HG02798 (cell line): ENCODE results near the gene LUZP2.

Experiments used
- ATAC-seq: cut with Tn5 transposase; IDR thresholded peaks from one replicate; pipeline ENCODE4 v1.9.1; 2021; ENCODE audit warnings: mild to moderate bottlenecking; ENCODE audit not compliant: unreplicated experiment, poor library complexity

The LUZP2 gene

DNA sequence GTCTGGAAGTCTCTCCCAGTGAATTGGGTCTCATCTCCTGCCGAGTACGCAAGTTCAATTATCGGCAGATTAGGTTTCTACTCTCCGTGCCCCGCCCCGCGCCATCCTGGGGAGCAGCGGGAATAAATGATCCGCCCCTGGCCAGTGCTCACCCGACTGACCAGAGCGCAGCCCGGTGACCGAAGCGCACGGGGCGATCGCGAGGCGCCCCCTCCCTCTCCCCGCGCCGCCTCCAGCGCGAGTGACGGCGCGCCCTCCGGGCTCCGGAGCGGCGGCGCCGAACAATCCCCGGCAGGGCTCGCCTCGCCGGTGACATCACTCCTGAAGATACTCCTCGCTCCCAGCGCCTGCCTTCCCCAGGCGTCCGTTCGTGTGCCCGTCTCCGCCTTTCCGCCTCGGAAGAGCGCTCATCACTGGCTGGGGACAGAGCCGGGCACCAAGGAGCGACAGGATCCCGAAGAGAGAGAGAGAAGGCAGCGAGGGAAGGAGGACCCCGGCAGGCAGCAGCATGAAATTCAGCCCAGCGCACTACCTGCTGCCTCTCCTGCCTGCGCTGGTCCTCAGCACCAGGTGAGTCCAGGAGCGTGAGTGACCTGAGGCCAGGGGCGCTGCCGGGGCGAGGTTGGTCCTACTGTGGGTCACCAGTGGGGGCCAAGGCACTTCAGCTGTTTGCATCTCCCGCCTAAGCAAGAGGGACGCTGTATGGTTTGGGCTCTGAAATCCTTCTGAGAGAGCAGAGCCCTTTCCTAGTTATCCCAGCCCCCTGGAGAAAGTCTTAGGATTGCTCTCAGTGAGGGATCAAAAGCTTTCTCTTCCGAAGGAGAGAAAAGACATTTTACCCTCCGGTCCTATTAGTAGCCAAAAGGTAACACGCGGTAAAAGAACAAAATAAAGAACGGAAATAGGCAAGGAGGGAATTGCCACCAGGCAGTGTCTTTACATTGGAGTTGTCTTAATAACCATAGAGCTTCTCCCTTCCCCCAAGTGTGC lies at the start of gene LUZP2:
Gene LUZP2, plus strand, starts transcription at position 318 of the 990 bp plus-strand sequence.
- no peak for ATAC-seq

DNA sequence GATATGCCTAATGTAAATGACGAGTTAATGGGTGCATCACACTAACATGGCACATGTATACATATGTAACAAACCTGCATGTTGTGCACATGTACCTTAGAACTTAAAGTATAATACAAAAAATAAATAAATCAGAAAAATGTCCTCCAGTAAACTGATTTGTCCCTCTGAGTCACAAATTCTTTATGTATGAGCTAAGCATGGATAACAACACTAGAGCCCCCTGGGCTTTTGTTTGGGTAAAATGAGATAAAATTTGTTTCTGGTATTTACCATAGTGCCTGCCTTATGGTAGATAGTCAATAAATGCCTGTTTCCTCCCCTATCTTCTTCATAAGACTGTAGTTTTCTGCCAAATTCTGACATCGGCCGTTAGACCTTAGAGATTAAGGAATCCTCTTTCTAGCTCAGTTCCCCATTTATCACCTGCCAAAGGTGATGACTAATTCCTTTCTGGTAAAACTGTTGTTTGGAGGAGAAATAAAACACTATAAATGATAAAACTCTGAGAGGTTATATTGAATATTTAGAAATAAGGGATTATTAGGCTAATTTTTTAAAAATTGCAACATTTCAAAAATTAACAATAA lies 43.6 kb upstream of the LUZP2 start:
- no peak for ATAC-seq

DNA sequence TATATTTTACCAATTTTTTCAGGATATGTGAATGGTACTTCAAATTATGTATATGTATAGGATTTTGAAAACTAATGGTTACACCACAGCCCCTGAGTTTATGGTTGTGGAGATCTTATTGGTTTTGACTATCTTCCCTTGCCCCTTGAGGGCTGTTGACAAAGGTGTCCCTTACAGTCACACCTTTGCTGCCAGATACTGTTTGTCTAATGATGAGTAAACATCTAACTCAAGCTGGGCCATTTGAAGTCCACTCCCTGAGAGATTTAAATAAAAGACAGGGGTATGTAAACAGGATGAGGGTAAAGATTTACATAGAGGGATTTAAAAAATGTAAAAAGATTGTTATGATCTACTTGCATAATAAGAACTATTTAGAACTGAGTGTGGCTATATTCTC lies 38.9 kb upstream of the LUZP2 start:
- ATAC-seq: no peak

DNA sequence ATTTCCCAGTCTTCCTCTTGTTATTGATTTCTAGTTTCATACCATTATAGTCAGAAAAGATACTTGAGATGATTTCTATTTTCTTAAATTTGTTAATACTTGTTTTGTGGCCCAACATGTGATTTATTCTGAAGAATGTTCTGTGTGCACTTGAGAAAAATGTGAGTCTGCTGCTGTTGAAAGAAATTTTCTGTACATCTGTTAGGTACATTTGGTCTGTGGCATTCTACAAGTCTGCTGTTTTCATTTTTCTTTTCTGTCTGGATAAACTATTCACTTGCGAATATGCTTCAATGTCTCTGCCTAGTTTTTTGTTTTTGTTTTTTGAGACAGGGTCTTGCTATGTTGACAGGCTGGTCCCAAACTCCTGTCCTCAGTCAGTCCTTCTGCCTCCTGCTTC lies 26.4 kb upstream of the LUZP2 start:
- no peak for ATAC-seq

DNA sequence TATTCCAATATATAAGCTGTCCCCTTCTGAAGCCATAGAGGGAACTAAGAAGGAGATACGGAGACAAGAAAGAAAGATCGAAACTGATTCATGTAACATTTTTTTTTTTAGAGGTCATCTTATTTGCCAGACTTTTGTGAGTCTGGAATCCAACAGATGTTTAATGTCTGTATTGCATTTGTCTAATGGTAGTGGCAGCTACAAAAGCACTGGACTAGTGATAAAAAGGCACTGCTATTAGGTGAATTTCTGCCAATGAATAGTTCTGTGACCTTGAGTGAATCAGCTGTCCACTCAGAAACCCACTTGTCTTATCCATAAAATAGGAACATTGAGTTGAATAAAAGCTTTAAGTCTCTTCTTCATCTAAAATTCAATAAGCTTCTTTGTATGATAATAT lies 25.8 kb upstream of the LUZP2 start:
- ATAC-seq: no peak

DNA sequence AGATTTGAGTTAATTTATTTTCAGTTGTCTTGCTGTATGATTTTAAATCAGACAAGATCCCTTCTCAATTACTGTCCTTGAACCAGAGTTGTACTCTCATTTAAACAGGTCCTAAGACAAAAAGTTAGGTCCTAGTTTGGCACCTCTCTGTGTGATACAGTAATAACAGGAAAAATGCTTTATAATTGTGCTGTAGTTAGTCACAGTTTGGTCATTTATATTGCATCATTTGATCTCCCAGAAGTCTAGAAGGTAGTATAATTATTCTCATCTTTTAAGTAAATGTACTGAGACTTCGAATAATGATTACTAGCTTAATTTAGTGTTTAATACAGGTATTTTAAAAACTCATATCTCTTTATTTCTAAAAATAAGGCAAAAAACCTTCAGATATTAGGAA lies 18.1 kb upstream of the LUZP2 start:
- no peak for ATAC-seq

DNA sequence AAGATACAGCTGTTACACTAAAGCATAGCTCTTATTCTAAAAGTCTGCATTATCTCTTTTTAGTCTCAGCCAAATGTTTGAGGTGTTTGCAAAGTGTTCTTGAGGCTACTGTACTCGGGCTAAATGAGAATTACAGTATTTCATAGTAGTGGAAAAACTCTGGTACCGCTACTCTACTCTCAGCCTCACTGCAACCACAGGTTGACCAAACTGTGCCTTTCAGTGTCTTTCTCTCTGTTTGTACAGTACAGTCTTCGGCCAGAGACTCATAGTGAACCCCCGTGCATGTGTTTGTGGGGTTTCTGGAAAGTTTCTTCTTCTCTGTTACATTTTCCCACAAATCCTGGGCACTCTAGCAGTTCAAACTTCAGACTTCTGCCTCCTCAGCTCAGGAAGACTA lies 7.4 kb upstream of the LUZP2 start:
- no peak for ATAC-seq

DNA sequence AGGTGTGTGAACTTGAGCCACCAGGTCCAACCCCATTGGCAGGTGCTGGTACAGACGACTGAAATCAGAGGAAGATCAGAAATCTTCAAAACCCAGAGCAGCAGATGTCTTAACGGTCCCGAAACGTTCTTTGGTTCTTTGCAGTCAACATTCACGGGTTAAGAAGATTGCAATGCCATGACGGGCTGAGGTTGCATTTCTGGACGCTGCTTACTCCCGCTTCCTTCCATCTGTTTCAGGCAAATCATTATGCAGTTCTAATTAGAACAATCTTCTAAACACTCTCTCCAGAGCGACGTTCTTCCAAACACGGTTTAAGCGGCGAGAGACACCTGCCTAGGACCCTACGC lies 492 bp upstream of the LUZP2 start:
- no peak for ATAC-seq

DNA sequence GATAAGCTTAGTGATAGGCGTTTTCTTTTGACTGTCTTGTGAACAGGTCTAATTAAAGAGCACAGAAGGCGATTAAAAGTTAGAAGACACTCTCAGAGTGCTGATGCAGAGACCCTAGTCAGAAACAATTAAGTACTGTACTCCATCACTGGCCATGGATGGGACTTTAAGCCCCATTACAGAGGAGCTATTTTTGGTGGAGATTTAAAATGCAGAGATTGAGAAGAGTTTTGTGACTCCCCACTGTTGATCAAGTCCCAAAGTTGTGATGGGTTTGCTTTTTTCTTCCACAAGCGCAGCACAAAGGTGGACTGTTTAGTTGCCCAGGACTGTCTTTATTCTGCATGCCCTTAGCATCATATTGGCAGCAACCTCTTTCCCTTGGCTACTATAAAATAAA lies 978 bp downstream of the LUZP2 start:
- no peak for ATAC-seq

DNA sequence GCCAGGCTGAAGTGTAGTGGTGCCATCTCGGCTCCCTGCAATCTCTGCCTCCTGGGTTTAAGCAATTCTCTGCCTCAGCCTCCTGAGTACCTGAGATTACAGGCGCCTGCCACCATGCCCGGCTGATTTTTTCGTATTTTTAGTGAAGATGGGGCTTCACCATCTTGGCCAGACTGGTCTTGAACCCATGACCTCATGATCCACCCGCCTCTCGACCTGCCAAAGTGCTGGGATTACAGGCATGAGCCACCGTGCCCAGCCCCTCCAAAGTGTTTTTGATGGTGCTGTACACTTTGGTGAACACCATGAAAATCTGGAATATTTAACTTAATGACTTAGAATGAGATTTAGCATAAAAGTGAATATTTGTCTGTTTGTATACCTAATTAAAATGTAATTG lies 5.6 kb downstream of the LUZP2 start:
- ATAC-seq: no peak

DNA sequence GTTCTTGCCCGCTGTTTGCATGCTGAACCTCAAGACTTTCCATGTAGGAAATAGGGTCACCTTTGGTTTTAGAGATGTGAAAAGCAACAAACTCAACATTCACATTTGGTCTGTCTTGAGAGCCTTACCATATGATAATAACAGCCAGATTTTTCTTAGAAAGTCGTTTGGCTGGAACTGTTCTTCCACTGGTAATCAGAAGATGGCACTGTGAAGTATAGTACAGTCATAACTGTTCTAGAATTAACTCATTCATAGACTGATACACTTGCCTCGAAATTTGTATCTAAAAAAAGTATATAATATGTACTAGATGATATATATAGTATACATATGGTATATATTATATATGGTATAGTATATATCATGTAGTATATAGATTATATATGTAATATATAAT lies 12.3 kb downstream of the LUZP2 start:
- no peak for ATAC-seq

DNA sequence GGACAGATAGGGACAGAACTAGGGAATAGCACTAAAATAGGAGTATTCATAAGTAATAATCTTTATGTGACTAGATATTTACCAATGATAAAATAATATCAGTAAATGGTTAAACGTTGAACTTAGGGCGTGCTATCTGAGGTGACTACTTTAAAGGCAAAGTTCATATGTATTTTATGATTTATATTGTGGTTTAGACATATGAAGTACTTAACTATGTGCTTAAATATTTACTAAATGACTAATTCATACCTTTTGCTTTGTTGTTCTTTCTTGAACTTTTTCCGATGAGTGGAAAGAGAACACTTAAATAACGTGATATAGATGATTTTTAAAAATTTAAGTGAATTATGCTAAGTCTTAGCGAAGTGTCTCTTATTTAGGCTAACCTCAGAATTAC lies 14.7 kb downstream of the LUZP2 start:
- no peak for ATAC-seq

DNA sequence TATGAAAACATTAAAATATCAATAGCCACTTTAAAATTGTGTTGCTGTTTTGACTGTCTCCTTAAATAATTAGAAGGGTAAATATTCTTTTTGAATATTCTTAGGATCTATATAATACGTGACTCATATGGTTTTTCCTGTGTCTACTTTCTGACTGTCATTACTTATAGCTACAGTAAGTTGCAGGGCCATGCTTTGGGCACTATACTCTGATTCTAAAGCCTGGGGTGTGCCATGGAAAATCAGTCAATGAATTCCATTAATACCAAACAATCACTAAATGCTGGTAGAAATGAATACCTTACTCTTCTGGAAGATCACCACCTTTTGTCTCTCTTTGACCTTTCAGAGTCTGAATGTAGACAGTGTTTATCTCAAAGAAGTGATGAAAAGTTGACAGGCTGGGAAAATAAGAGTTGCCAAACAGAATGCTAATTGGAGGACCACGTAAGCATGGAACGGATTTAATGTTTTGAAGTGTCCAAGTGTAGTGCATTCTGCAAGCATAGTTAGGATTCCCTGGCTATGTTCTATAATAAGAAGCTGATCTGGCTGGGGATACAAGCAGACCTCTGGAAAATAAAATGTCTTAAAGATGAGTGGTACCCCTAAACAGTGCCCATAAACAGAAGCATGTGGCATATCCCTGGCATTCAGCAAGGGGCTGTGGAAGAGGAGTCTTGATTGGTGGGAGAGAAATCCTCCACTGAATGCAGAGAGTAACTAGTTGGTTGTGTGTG lies 16.8 kb downstream of the LUZP2 start:
- ATAC-seq: no peak

DNA sequence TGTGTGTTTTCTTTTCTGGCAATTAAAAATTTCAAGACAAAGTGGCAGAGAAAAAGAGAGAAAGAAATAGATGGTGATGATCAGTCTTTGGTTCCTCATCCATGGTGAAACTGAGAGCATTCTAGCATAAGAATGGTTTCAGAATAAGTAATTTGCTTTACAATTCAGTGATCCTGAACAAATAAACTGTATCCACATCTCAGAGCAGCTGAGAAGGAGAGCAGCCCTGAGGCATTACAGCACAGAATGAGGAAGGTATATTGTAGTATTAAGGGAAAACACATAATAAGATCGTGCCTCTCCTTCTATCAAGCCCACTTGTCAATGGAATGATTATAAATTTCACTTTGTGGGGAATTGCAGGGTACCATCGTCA lies 17.4 kb downstream of the LUZP2 start:
- ATAC-seq: peak; percentile 62

DNA sequence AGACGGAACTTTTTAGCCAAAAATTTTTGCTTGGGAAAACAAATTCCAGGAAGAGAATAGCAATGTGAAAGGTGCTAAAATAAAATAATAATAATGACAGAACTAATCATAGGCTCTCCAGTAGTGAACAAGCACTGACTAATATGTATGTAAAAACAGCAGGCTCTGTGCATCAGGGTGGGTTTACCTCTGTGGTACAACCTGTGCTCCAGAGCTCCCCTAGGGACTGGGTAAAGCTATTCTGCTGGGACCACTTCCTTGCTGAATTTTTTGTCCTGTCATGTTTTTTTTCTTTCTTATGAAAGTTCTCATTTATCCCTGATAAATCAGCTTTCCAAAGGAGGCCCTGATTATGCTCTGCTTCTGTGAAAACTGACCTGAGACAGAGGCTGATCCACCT lies 18.8 kb downstream of the LUZP2 start:
- no peak for ATAC-seq

DNA sequence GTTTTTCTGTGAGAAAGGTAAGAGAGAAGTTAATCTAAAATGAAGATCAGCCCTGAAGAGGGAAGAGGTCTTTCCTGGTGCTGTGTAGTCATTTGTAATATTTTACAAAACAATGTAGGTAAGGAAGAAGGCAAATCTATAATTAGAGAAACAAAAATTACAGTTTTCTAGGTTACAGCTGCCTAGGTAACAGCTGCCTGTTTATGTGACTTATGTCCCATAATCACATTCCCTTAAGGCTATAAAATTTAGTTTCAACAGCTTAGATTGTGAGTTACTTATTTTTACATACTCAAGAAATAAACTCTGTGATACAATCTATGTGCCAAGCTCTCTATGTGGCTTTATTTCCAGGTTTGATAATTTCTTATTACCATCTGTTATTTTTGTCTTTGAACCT lies 19.8 kb downstream of the LUZP2 start:
- no peak for ATAC-seq

DNA sequence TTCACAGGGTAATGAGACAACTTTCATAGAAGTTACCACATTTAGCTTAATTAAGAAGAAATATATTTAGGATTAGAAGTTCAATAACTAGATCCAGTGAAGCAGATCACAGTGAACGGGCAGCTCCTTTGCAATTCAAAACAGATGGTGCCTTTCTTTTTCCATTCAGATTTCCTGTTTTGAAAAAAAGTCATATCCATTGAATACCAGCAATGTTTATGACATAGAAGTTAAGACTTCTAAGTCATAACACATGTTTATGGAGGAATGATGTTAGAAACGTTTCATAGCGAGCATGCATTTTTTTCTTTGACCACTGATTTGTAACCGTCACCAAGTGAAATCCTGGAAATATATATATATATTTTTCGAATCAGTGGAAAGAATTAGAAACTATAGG lies 24.7 kb downstream of the LUZP2 start:
- ATAC-seq: no peak

DNA sequence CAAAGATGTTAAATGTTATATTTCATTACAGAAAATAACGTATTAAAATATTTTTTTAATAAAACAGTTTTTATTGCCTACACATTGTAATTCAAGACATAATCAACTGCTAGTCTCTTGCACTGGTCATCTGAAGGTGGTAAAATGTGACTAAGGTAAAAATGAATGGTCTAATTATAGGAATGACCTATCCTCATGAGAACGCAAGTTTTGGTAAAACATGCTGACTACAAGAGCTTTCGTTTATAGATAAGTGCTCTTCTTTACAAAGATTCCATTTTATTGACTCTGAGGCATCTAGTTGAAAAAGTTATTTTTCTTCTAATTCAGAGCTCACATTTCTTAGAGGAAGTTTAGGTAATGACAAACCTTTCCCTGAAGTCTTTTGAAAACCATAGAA lies 27.3 kb downstream of the LUZP2 start:
- no peak for ATAC-seq

DNA sequence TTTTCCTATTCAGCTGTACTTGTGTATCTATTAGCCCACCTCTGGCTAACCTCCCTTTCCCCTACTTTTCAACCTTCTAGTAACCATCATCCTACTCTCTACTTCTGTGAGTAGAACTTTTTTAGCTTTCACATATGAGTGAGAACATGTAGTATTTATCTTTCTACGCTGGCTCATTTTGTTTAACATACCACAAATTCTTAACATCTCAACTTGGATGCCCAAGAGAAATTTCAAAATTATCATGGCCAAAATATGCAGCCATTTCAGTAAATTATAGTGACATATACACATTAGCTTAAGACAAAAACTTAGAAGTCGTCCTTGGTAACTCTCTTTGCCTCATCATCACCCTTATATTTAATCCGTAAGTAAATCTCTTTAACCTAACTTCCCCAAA lies 34.7 kb downstream of the LUZP2 start:
- ATAC-seq: no peak

DNA sequence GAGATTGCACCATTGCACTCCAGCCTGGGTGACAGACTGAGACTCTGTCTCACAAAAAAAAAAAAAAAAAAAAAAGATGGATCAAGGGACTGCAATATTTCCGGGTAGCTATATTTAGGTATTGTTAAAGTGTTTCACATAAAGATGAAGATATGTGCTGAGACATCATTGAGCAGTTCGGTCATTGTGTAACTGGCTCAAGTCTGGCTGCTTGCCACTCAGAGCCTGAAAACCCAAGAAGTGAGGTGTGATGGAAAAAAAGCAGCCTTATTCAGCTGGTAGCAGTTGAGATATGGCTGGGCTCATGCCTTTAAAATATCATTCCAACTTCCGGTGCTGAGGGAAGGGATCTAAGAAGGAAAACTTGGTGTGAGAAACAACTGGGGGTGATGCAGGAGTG lies 46.9 kb downstream of the LUZP2 start:
- ATAC-seq: no peak

DNA sequence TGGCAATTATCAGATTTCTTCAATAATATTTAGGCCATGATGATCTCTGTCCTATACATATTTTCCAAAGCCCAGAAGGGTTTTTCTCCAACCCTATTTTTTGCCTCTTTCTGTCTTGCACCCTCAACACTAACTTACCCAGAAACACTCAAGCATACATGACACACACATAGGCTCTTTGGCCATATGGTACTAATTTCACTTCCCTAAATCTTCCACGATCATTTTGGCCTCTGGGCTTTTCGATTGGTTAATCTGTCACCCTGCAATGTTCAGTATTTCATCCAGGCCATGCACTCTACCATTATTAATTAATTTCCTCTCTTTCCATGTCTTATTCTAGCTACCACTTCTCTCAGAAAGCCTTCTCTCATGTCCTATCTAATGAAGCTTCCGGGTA lies 59.8 kb downstream of the LUZP2 start:
- no peak for ATAC-seq
